HepG2 (cell line): ENCODE data around the gene ARHGAP26.

Experiments used
- CTCF ChIP-seq: sonication (generic); formaldehyde crosslinking; IDR thresholded peaks from 2 replicates; pipeline ENCODE4 v1.5.0; 2020; ENCODE audit warnings: mild to moderate bottlenecking, missing genetic modification reagents, moderate library complexity
- EP300 ChIP-seq, 3 experiments: sonication (generic) in 1 of 3; formaldehyde crosslinking in 1 of 3; IDR thresholded peaks; 2 replicates each; pipeline versions ENCODE4 v1.5.1 to v1.6.1; 2011 to 2020; ENCODE audit warnings: low read depth in 2 of 3, low read length in 2 of 3, borderline replicate concordance in 1 of 3, improper control_type of control experiment in 1 of 3, mild to moderate bottlenecking in 1 of 3, missing genetic modification reagents in 1 of 3, moderate library complexity in 1 of 3
- EZH2 ChIP-seq: conservative IDR thresholded peaks from 2 replicates; pipeline ENCODE4 v1.6.1; 2012; ENCODE audit warnings: mild to moderate bottlenecking, low read depth, low read length, moderate library complexity
- NFKB2 ChIP-seq: sonication (generic); formaldehyde crosslinking; IDR thresholded peaks from 2 replicates; pipeline ENCODE4 v1.4.0; 2020; ENCODE audit warnings: missing genetic modification reagents, borderline replicate concordance
- POLR2AphosphoS5 ChIP-seq: IDR thresholded peaks from 2 replicates; pipeline ENCODE4 v1.6.1; 2012; ENCODE audit warnings: low read depth, low read length
- ZNF335 ChIP-seq: sonication (generic); formaldehyde crosslinking; IDR thresholded peaks from 2 replicates; pipeline ENCODE4 v1.4.0; 2020; ENCODE audit warnings: missing genetic modification reagents
- ZNF616 ChIP-seq: sonication (generic); formaldehyde crosslinking; IDR thresholded peaks from 2 replicates; pipeline ENCODE4 v1.5.0; 2020; ENCODE audit warnings: low read depth, mild to moderate bottlenecking, missing genetic modification reagents
- TF ChIP-seq, protein P1 (sequence below): sonication (generic); formaldehyde crosslinking; conservative IDR thresholded peaks from 2 replicates; pipeline ENCODE4 v1.8.1; 2023; ENCODE audit warnings: missing genetic modification reagents

GRCh38 chr5:143236682-143237081, 466.5 kb downstream of the ARHGAP26 start:
- TF ChIP-seq ZNF616 (CRISPR knock-in tag) (no peak), POLR2AphosphoS5 (no peak), CTCF (CRISPR knock-in tag) (no peak), NFKB2 (CRISPR knock-in tag) (no peak), EP300 (IDR thresholded peaks at IDR 0.05; ENCODE audit: low read depth in 2 of 2, low read length in 2 of 2) (no peak), EP300 (CRISPR knock-in tag; IDR thresholded peaks at IDR 0.05; ENCODE audit: borderline replicate concordance) (no peak), EZH2 (no peak), ZNF335 (CRISPR knock-in tag) (no peak)
- TF ChIP-seq, protein P1, sequence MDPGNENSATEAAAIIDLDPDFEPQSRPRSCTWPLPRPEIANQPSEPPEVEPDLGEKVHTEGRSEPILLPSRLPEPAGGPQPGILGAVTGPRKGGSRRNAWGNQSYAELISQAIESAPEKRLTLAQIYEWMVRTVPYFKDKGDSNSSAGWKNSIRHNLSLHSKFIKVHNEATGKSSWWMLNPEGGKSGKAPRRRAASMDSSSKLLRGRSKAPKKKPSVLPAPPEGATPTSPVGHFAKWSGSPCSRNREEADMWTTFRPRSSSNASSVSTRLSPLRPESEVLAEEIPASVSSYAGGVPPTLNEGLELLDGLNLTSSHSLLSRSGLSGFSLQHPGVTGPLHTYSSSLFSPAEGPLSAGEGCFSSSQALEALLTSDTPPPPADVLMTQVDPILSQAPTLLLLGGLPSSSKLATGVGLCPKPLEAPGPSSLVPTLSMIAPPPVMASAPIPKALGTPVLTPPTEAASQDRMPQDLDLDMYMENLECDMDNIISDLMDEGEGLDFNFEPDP = no peak
